AG04450 (cell line): ENCODE measurements around the gene KRTAP10-9. TPM values are rescaled to one million over a fixed set of nuclear protein-coding genes. Genes with fewer than 3 reads are reported as not detected.

ENCODE experiments used
- CTCF ChIA-PET: fragments of 300-600, 350-600 bp; formaldehyde crosslinking; extraction: SDS; loops from one replicate; lab custom pipeline; 2022; ENCODE audit warnings: antibody characterized with exemption, inconsistent platforms; lab: Charles Lee
- POLR2A ChIA-PET: fragments of 350-600 bp; formaldehyde crosslinking; extraction: SDS; loops from one replicate; lab custom pipeline; 2021; ENCODE audit warnings: antibody characterized with exemption, inconsistent platforms; lab: Yijun Ruan, JAX
- DNase-seq: peaks from one replicate; pipeline ENCODE4 v3.0.0-alpha.2; 2011; ENCODE audit warnings: low read depth, low spot score
- H3K27ac ChIP-seq: one replicate; pipeline ENCODE4 v1.5.1; 2012; ENCODE audit warnings: low read depth, low read length, control low read depth
- H3K27me3 ChIP-seq: one replicate; pipeline ENCODE4 v1.6.0; 2012; ENCODE audit warnings: low read length; ENCODE audit not compliant: control insufficient read depth, insufficient read depth
- H3K4me3 ChIP-seq: 2 replicates; pipeline ENCODE4 v1.5.1; 2011; ENCODE audit warnings: mild to moderate bottlenecking, low read depth, low read length, control low read depth
- H3K9me3 ChIP-seq: 2 replicates; pipeline ENCODE4 v1.5.1; 2012; ENCODE audit warnings: low read length; ENCODE audit not compliant: control insufficient read depth, insufficient read depth
- polyA plus RNA-seq: library from polyadenylated mRNA; depleted of rRNA; stranded (reverse); fragments of >200 nt; gene quantifications from 2 replicates; pipeline ENCODE4 v1.2.3, GENCODE V29; 2011
- TF ChIP-seq, protein P1 (sequence below): IDR thresholded peaks from 2 replicates; pipeline ENCODE4 v1.5.1; 2011; ENCODE audit warnings: low read depth, low read length, control low read depth, inconsistent platforms

The KRTAP10-9 gene
- polyA plus RNA-seq, 1 experiment: not detected

DNA sequence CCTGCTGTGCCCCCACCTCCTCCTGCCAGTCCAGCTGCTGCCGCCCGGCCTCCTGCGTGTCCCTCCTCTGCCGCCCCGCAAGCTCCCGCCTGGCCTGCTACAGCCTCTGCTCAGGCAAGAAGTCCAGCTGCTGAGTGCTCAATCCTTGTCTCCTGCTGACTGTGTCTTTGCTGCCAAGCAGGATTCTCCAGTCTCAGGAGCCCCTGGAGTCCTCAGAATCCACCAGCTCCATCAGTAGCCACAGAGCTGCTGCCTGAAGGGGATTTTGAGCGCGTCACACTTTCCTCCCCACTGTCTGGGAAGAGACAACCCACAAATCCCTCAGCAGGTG is 20.3 kb downstream of the KRTAP10-9 start:
- ChIA-PET CTCF (no interaction called here), POLR2A (no interaction called here)
- no peak for DNase-seq
- Histone ChIP-seq H3K4me3 (no peak overlapping the region), H3K27ac (no peak overlapping the region), H3K9me3 (peaks cover 55% of the 10 kb centered on the region), H3K27me3 (no peaks in the 10 kb centered on the region)
- TF ChIP-seq, protein P1, sequence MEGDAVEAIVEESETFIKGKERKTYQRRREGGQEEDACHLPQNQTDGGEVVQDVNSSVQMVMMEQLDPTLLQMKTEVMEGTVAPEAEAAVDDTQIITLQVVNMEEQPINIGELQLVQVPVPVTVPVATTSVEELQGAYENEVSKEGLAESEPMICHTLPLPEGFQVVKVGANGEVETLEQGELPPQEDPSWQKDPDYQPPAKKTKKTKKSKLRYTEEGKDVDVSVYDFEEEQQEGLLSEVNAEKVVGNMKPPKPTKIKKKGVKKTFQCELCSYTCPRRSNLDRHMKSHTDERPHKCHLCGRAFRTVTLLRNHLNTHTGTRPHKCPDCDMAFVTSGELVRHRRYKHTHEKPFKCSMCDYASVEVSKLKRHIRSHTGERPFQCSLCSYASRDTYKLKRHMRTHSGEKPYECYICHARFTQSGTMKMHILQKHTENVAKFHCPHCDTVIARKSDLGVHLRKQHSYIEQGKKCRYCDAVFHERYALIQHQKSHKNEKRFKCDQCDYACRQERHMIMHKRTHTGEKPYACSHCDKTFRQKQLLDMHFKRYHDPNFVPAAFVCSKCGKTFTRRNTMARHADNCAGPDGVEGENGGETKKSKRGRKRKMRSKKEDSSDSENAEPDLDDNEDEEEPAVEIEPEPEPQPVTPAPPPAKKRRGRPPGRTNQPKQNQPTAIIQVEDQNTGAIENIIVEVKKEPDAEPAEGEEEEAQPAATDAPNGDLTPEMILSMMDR: no peak

DNA sequence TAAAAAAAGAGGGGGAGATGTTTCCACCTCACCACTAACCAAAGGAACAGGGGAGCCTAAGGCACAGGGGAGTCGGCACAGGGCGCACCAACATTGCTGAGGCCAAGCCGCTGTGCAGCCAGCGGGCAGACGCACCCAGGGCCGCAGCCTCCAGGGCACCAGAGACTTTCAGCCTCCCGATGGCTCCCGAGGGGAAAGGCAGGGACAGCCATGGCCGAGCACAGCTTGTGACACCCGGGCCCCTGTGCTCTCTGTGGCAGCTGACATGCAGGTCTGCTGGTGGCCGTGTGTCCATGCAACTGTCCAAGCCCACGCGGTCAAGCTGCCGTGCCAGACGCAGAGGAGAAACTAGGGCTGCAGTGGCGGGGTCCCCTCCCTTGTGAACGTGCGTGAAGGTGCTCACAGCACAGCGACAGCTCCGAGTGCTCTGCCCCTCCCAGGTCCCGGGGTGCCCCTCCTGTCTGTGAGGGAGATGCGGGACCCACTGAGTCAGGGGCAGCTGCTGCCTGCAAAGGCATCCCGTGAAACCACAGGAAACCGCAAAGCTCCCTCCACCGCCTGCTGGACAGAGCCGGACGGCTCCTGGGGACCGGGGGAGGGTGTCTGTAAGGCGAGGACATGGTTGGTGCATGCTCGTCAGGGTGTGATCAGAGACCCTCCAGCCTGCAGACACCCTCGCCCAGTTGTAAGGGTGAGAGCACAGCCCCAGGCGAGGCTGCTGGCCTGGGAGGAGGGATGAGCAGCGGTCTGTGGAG is 21.8 kb downstream of the KRTAP10-9 start:
- TF ChIP-seq, protein P1: no peak
- Histone ChIP-seq H3K9me3 (peaks cover 58% of the 10 kb centered on the region), H3K27me3 (no peaks in the 10 kb centered on the region), H3K27ac (no peak overlapping the region), H3K4me3 (no peak overlapping the region)
- DNase-seq: no peak
- CTCF ChIA-PET: no interaction called here
- POLR2A ChIA-PET: no interaction called here

DNA sequence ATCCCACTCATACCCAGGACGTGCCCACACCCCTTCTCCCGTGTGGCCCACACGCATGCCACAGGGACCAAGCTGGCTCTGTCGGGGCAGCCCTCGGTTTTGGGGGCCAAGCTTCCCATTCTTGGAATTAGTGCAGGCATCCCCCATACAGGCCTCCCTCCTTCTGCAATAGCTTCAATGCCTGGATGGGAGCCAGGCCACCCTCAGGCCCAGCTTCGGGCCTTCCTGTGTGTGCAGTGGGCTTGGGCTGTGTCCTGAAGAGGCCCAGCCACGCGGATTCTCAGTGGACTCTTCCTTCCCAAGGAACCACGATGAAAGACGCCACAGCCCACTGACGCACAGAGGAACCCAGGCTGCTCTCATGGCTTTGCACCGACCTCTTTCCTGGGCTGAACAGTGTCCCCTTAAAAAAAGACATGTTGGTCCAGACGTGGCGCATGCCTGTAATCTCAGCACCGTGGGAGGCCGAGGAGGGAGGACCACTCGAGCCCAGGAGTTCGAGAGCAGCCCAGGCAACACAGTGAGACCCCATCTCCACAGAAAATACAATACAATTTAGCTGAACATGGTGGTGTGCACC is 22.7 kb downstream of the KRTAP10-9 start:
- Histone ChIP-seq H3K9me3 (peaks cover 62% of the 10 kb centered on the region), H3K27me3 (no peaks in the 10 kb centered on the region), H3K4me3 (no peak overlapping the region), H3K27ac (no peak overlapping the region)
- DNase-seq: no peak
- TF ChIP-seq, protein P1: no peak
- CTCF ChIA-PET: no interaction called here
- POLR2A ChIA-PET: no interaction called here

DNA sequence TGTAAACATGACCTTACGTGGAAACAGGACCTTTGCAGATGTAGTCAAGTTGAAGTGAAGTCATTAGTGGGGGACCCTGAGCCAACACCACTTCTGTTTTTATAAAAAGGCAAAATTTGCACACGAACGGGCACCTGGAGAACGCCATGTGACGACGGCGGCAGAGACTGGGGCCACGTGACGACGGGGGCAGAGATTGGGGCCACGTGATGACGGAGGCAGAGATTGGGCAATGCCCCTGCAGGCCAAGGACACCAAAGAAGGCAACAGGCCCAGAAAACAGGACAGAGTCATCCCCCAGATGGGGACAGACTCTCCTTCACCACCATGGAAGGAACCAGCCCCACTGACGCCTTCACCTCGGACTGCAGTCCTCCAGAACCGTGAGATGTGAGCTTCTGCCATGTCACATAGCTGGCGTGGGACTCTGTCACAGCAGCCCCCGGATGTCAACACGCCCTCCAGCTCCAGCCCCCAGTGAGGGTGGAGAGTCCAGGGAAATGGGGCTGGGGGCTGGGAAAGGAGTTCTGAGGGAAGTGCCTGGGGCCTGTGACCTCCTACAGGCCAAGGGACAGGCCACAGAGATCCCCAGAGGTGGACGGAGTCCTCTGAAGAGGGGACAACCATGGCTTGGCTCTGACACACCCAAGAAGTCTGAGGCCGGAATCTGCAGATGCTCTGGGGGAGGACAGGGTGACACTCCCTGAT is 23.5 kb downstream of the KRTAP10-9 start:
- H3K27me3 ChIP-seq: no peaks in the 10 kb centered on the region
- H3K4me3 ChIP-seq: no peak overlapping the region
- CTCF ChIA-PET: no interaction called here
- POLR2A ChIA-PET: no interaction called here
- no peak for DNase-seq
- H3K27ac ChIP-seq: no peak overlapping the region
- peaks cover 59% of the 10 kb centered on the region for H3K9me3 ChIP-seq
- TF ChIP-seq, protein P1: no peak
